LNCAP (cell line): ENCODE results near the gene TMEM94.

Experiments
- CTCF ChIP-seq: fragments of 450-650 bp; IDR thresholded peaks from 2 replicates; pipeline ENCODE4 v1.5.1; 2017; ENCODE audit warnings: mild to moderate bottlenecking

The TMEM94 gene

DNA sequence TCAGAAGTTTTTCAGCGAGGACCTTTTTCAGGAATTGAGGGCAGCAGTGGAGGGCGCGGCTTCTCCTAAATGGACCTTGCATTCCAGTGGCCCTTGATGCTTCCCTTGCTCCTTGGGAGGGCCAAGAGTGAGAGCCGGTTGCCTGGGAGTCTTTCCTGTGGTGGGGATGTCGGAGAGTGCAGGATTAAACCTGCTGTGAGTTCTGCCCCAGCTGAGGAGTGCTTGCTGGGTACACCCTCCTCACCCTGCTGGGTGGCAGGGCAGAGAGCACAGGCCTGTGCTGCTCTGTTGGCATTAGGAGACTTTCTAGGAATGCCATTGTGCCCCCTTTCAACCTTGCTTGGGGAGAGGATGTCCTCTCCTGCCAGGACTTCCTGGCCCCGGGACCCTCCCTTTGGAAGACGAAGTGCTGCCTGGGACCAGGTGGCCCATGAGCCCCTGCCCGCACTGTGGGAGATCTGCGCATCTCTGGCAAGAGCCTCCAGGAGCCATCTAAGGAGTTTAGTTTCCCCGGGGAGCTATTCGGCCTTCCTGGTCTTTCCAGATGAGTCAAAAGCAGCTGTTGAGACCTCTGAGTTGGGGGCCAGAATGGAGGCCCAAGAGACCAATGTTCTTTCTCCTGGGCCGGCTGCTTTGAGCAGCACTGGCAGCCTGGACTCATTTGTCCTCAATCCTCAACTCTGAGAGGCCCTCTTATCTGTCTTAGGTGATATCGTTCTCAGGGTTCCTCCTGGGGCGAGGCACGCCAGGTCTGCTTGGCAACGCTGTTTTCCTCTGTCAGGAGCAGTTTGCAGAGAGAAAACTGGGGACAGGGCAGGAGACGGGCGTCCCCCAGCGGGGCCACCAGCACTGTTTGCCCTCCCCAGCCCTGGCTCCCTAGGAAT is 74.6 kb downstream of the TMEM94 start:
- TF ChIP-seq CTCF: no peak

DNA sequence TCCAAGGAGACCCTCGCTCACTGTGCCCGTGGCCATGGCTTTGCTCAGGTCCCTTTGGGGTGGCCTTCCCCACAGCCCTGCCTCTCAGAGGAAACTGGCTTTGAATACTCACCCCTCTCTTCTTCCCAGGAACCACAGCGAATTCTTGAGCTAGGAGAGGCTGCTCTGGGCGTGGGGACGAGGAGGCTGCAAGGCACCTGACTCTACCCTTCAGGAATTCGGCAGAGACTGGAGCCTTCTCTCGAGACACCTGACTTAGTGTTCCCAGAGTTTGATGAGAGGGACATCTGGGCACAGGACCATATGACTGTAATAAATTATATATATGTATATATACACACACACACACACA is 75.3 kb downstream of the TMEM94 start:
- TF ChIP-seq CTCF: no peak

GRCh38 chr17:75535119-75535537 is 78.7 kb downstream of the TMEM94 start:
- no peak for TF ChIP-seq CTCF

GRCh38 chr17:75535871-75536270 is 79.4 kb downstream of the TMEM94 start:
- no peak for TF ChIP-seq CTCF

DNA sequence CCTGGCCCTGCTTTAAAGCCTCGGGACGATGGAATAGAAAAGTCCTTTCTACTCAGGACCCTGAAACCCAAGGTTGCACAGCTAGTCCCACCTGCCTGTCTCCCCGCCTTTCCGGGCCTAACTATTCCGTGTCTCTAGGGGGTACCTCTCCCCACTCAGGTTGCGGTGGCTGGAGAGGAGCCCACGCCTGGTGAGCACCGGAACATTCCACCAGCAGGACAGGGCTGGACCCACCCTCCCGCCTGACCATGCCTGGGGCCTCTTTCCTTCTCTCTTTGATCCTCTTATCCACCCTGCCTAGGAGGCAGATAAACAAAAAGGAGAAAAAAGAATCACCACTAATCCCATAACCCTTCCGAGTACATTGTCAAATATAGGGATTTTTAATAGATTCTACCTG is 79.9 kb downstream of the TMEM94 start:
- no peak for TF ChIP-seq CTCF

DNA sequence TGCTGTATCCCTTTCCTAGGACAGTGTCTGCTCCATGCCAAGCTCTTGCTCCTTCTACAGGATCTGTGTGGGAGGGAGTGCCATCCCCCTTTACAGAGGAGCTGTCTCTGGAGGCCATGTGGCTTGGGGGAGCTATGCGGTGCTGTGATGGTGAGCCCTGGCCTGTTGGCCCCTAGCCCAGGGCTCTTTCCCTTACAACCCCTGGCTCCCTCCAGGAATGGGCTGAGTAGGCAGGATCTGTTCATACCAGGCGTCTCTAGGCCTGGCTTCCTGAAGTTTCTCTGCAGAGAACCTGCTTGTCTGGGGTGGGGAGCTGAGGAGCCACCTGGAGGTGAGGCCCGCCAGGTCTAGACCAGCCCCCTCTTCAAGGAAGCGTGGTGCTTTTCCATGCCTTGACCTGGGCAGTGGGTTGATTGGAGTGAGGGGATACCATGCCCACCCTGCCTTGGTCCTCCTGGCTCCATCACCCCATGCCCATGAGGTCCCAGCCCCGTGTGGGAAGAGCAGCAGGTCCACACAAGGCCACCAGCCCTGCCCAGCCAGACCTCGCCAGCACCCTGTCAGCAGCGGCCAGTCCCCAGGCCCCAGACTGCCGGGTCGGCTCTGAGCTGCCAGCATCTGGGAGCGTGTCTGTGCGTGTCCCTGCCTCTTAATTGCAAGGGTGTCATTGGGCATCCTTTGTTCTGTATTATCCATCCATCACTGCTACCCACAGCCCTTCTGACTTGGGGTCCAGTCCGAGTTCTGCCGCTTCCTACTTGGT is 83.7 kb downstream of the TMEM94 start:
- no peak for TF ChIP-seq CTCF

DNA sequence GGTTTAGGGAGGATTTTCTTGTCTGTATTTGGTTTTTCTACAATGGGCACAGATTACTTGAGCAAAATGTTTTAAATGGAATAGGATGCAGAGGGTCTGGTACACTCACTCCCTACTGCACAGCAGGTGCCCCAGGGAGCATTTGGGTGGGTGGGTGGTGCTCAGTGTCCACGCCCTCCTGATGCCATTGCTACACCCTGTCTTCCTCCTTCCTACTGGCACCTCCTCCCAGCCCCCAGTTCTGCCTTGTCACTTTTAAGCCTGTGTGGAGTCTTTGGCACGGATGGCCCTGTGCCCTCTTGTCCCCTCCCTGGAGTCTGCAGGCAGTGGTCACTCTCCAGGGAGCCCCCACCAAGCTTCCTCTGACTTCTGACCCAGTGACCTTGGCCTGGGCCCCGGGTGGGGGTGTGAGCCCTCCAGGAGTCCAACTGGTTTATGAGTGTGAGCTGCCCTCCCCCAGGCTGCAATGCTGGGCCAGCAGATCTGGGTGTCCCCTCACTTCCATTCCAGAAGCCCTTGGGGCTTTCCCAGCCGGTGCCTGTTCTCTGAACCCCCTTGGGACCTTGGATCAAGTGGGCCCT is 84.6 kb downstream of the TMEM94 start:
- TF ChIP-seq CTCF: no peak
